ENCODE data around the gene B3GNT5.
A peak's percentile ranks its signal among the peaks of the same experiment; 100 is the strongest.

Gene B3GNT5

DNA sequence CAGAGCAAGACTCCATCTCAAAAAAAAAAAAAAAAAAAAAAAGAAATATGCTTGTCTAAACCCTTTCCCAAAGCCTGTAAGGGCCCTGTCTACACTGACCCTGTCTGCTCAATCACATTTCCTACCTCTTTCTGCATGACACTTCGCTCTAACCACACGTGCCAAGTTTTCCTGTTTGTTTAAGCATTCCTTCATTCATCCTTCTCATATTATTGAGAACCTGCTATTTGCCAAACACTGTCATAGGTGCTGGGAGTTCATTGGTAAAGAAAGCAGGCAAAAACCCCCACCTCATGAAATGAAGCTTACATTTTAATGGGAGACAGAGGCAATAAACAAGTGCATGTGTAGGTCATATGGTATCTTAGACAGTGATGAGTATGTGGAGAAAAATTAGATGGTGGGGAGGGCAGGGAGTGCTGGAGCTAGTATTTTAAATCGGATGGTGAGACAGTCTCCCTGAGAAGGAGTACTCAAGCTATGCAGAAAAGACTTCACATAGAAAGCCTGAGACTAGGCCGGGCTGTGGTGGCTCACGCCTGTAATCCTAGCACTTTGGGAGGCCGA lies 48.0 kb downstream of the B3GNT5 start:
- Mint-ChIP-seq H3K4me3 (no peak overlapping the region), H3K9me3 (no peaks in the 10 kb centered on the region), H3K27ac (no peak overlapping the region), H3K4me1 (ENCODE audit: low read depth) (peaks cover 8% of the 10 kb centered on the region), H3K27me3 (ENCODE audit: low read depth) (no peaks in the 10 kb centered on the region), H3K36me3 (ENCODE audit: low read depth) (peaks cover 9% of the 10 kb centered on the region)
- no peak for DNase-seq (ENCODE audit: low spot score)

DNA sequence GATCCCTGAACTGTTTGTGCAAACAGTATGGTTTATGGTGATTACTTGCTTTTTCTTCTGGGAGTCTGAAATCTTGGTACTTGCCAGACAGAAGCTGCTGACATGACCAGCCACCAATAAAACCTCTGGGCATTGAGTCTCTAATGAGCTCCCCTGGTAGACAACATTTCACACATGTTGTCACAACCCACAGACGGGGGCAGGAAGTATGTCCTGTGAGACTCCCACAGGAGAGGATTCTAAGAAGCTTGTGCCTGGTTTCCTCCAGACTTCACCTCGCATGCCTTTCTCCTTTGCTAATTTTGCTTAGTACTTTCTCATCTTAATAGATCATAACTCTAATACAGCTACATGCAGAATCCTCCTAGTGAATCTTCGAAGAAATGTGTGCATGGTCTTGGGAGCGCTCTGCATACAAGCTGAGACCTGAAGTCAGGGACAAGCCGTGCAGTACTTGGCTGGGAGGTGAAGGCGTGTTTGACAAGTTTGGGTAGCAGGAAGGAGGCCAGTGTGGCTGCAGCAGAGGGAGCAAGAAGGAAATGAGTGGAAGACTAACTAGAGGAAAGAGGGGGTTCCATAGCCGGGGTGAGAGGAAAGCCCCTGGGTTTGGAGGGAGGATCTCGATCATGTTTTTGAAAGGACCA lies 49.0 kb downstream of the B3GNT5 start:
- H3K27ac Mint-ChIP-seq: no peak overlapping the region
- H3K4me3 Mint-ChIP-seq: peak overlapping the region; percentile 0
- H3K27me3 Mint-ChIP-seq (ENCODE audit: low read depth): no peaks in the 10 kb centered on the region
- no peak for DNase-seq (ENCODE audit: low spot score)
- no peaks in the 10 kb centered on the region for H3K9me3 Mint-ChIP-seq
- H3K36me3 Mint-ChIP-seq (ENCODE audit: low read depth): peaks cover 3% of the 10 kb centered on the region
- peaks cover 18% of the 10 kb centered on the region for H3K4me1 Mint-ChIP-seq (ENCODE audit: low read depth)

DNA sequence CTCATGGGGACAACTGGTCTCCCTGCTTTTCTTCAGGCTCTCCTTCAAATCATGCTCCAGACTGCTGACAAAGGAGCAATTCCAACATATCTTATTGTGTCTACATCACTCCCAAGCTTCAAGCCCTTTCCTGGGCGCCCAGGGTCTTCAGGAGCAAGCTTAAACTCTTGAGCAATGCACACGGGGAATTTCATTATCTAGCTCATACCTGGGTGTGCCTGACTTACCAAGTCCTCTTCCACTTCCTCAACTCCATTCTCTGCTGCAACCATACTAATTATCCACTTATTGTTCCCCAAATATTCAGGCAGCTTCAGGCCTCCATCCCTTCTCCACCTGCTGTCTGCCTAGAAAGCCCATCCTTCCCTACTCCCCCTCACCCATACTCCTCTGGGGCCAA lies 50.6 kb downstream of the B3GNT5 start:
- peaks cover 4% of the 10 kb centered on the region for H3K36me3 Mint-ChIP-seq (ENCODE audit: low read depth)
- H3K4me3 Mint-ChIP-seq: no peak overlapping the region
- no peak overlapping the region for H3K27ac Mint-ChIP-seq

DNA sequence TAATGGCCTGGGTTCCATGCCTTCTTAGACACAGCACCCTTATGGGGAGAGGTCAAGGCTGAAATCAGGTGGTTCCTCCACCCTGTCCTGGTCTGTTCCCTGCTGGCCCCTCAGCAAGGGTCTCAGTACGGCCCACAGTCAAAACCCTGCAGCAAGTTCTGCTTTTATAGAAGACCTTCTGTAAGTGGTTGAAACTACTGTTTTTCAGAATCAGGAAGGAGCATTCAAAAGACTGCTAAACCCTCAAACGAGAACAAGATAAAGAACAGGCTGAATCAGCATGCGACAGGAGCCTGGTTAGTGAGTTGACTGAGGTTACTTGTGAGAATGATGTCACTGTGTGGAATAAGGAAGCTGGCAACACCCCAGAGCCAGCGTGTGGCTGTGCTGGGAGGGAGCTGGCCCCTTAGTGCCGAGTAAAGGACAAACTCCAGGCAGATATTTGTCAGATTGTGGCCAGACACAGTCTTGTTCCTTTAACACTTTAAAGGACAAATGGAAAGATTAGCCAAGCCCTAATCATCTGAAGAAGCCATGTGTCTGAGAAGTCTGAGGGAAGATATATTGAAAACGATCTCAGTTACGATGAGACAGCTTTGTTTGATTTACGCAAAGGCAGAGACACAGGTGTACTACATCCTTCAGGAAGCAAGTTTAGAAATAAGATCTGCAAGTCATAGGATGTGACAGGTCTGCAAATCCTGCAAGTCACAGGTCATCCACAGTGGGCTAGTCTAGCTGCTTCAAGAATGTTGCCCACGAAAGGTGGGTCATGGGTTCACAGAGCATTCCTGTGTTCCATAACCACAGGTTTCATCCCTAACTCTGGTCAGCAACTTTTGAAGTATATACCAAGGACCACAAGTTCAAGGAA lies 54.0 kb downstream of the B3GNT5 start:
- H3K27ac Mint-ChIP-seq: peak overlapping the region; percentile 79
- no peaks in the 10 kb centered on the region for H3K9me3 Mint-ChIP-seq
- H3K4me1 Mint-ChIP-seq (ENCODE audit: low read depth): peaks cover 25% of the 10 kb centered on the region
- peak; percentile 70 for DNase-seq (ENCODE audit: low spot score)
- no peaks in the 10 kb centered on the region for H3K27me3 Mint-ChIP-seq (ENCODE audit: low read depth)
- H3K36me3 Mint-ChIP-seq (ENCODE audit: low read depth): peaks cover 5% of the 10 kb centered on the region
- H3K4me3 Mint-ChIP-seq: peak overlapping the region; percentile 61

More for the DNA sequence above, 50.6 kb downstream of the B3GNT5 start:
- Mint-ChIP-seq H3K4me1 (ENCODE audit: low read depth) (peaks cover 28% of the 10 kb centered on the region), H3K9me3 (no peaks in the 10 kb centered on the region), H3K27me3 (ENCODE audit: low read depth) (no peaks in the 10 kb centered on the region)
- DNase-seq (ENCODE audit: low spot score): no peak

DNA sequence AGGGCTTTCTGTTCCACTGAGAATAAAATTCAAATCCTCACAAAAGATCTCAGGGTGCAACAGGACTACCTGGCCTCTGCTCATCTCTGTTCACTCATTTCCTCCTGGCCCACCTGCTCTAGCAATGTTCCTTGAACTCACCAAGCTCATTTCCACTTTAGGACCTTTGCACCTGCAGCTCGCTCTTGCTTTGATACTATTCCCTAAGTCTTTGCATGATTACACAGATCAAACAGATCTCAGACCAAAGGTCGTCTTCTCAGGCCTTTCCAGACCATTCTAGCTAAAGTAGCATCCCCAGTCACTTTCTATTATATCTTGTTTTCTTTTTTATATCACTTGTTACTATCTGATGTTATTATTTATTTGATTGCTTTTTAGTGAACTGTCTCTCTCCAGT lies 54.7 kb downstream of the B3GNT5 start:
- H3K27ac Mint-ChIP-seq: peak overlapping the region; percentile 33
- no peaks in the 10 kb centered on the region for H3K9me3 Mint-ChIP-seq
- H3K27me3 Mint-ChIP-seq (ENCODE audit: low read depth): no peaks in the 10 kb centered on the region
- DNase-seq (ENCODE audit: low spot score): no peak
- H3K4me1 Mint-ChIP-seq (ENCODE audit: low read depth): peaks cover 21% of the 10 kb centered on the region
- no peak overlapping the region for H3K4me3 Mint-ChIP-seq
- H3K36me3 Mint-ChIP-seq (ENCODE audit: low read depth): peaks cover 5% of the 10 kb centered on the region

DNA sequence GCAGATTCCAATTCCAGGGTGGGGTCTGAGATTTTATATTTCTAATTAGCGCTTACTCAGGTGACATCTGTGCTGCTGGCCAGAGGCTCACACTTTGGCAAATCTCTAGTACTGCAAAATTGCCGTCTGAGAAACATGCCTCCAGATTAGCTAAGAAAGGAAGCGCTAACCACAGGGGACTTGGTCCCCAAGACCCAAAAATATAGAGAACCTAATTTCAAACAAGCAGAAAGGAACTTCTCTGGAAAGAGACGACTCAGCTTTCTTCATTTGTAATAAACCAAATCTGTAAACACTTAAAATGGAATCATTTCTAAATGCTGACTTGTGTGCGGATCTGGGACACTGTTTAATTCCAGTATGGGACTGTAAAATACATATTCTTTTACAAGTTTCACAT lies 55.7 kb downstream of the B3GNT5 start:
- H3K9me3 Mint-ChIP-seq: no peaks in the 10 kb centered on the region
- H3K27ac Mint-ChIP-seq: no peak overlapping the region
- peaks cover 21% of the 10 kb centered on the region for H3K4me1 Mint-ChIP-seq (ENCODE audit: low read depth)
- no peaks in the 10 kb centered on the region for H3K27me3 Mint-ChIP-seq (ENCODE audit: low read depth)
- no peak for DNase-seq (ENCODE audit: low spot score)
- H3K4me3 Mint-ChIP-seq: no peak overlapping the region
- H3K36me3 Mint-ChIP-seq (ENCODE audit: low read depth): peaks cover 5% of the 10 kb centered on the region

DNA sequence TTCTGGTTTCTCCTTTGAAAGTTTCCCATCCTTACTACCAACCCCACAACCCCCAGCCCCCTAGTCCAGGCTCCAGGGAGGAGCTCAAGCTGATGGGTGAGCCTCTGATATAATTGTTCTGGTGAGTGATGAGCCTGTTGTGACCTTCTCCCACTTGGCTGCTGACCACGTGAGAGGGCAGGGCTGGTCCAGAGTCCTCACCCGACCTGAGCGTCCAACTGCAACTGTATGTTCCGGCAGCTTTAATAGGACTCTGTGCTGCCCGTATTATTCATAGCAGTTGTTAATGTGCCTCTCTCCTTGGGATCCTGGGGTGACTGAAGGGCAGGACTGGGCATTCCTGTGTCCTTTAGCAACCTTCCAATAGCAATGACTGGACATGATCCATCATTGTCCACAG lies 56.2 kb downstream of the B3GNT5 start:
- no peak overlapping the region for H3K27ac Mint-ChIP-seq
- no peaks in the 10 kb centered on the region for H3K27me3 Mint-ChIP-seq (ENCODE audit: low read depth)
- H3K36me3 Mint-ChIP-seq (ENCODE audit: low read depth): peaks cover 5% of the 10 kb centered on the region
- H3K4me3 Mint-ChIP-seq: no peak overlapping the region
- peaks cover 21% of the 10 kb centered on the region for H3K4me1 Mint-ChIP-seq (ENCODE audit: low read depth)
- no peaks in the 10 kb centered on the region for H3K9me3 Mint-ChIP-seq
- no peak for DNase-seq (ENCODE audit: low spot score)

DNA sequence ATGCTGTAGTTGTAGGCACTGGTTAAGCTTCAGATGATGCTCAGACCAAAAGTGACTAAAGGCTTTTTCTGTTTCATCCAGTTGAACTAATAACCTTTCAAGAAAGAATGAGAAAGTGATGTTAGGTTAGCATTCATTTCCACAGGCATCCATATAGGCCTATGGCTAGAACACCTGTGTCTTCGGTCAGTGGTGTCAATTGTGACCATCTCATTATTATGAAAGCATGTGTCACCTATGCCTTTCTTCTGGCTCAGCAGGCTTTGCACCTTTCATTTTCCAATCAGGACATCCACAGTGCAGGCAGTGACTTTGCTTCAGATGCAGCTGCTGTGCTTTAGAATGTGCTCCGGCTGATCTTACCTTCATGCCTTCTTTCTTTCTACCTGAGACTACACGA lies 57.9 kb downstream of the B3GNT5 start:
- Mint-ChIP-seq H3K4me1 (ENCODE audit: low read depth) (peaks cover 21% of the 10 kb centered on the region), H3K27me3 (ENCODE audit: low read depth) (no peaks in the 10 kb centered on the region), H3K9me3 (no peaks in the 10 kb centered on the region), H3K27ac (no peak overlapping the region), H3K36me3 (ENCODE audit: low read depth) (peaks cover 5% of the 10 kb centered on the region), H3K4me3 (no peak overlapping the region)
- no peak for DNase-seq (ENCODE audit: low spot score)

DNA sequence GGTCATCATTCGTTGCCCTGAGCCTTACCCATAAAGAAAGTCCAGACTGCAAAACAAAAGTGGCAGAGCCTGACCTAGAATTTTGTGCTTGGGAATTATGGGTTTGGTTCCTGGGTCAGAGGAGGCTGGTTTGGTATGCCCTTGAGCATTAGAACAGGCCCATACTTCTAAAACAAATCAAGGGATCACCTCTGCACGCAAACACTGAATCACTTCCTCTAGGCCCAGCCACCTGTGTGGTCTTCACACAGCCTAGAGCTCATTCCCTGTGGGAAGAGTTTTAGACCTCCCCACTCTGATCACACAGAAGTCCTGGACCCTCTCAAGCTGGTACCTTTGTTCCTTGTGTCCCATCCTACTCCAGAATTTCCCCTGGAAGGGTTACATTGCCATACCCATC lies 59.4 kb downstream of the B3GNT5 start:
- Mint-ChIP-seq H3K27me3 (ENCODE audit: low read depth) (no peaks in the 10 kb centered on the region), H3K36me3 (ENCODE audit: low read depth) (peaks cover 5% of the 10 kb centered on the region), H3K4me3 (no peak overlapping the region), H3K9me3 (no peaks in the 10 kb centered on the region), H3K4me1 (ENCODE audit: low read depth) (peaks cover 6% of the 10 kb centered on the region), H3K27ac (no peak overlapping the region)
- no peak for DNase-seq (ENCODE audit: low spot score)

DNA sequence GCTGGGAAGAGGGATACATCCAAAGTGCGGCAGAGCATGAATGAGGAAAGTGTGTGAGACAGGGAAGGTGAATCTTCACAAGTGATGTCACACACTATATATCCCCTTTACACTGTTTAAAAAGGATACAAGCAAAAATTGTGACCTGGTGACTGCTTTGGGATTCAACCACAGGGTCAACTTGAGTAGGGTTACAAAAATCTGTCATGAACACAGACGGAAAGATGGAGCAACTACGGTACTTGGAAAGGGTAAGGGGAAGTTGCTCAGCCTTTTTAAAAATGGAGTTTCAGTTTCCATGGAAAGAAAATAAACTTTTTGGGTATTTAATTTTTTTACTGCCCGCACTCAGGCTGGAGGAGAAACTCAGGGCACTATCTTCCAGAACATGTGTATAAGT lies 60.3 kb downstream of the B3GNT5 start:
- Mint-ChIP-seq H3K27me3 (ENCODE audit: low read depth) (no peaks in the 10 kb centered on the region), H3K4me3 (no peak overlapping the region), H3K4me1 (ENCODE audit: low read depth) (no peaks in the 10 kb centered on the region)

DNA sequence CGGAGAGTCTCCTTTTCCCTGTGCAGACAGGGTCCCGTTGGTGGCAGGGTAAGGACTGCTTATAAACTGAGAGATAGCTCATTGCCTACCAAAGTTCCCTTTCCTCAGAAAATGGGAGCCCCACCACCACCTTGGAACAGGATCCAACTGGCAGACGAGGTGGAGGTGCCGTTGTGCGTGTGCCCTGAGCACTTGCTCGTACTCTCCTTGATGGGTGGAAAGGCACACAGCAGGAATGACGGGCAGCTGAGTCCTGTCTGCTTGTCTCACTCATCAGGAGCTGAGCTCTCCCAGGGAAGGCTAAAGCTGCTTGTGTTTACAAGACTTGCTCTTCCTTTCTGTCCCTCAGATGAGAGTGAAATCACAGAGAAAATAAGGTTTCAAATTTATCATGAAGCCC lies 60.7 kb downstream of the B3GNT5 start:
- no peaks in the 10 kb centered on the region for H3K9me3 Mint-ChIP-seq
- H3K36me3 Mint-ChIP-seq (ENCODE audit: low read depth): peaks cover 3% of the 10 kb centered on the region
- DNase-seq (ENCODE audit: low spot score): no peak
- peaks cover 1% of the 10 kb centered on the region for H3K4me1 Mint-ChIP-seq (ENCODE audit: low read depth)
- H3K4me3 Mint-ChIP-seq: no peak overlapping the region
- no peaks in the 10 kb centered on the region for H3K27me3 Mint-ChIP-seq (ENCODE audit: low read depth)
- no peak overlapping the region for H3K27ac Mint-ChIP-seq

More for the DNA sequence above, 60.3 kb downstream of the B3GNT5 start:
- Mint-ChIP-seq H3K36me3 (ENCODE audit: low read depth) (peaks cover 3% of the 10 kb centered on the region), H3K9me3 (no peaks in the 10 kb centered on the region), H3K27ac (no peak overlapping the region)
- no peak for DNase-seq (ENCODE audit: low spot score)

DNA sequence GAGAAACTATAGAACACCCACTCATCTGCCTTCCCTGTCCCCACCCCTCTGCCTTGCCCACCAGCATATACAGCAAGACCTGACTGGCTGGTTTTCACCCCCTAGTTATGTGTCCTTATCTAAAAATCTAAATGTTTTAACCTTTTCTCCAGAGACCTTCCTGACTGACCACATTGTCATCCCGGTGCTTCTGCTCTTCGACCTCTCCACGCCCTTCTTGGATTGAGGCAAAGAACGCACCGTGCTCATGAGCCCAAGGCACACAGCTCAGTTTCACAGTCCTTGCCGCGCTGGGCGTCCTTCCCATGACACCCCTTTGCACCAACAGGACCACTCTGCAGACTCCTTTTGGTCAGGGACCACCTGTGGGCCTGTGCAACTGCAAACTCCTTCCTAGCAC lies 62.7 kb downstream of the B3GNT5 start:
- no peak for DNase-seq (ENCODE audit: low spot score)
- no peaks in the 10 kb centered on the region for H3K36me3 Mint-ChIP-seq (ENCODE audit: low read depth)
- no peaks in the 10 kb centered on the region for H3K9me3 Mint-ChIP-seq
- no peak overlapping the region for H3K4me3 Mint-ChIP-seq
- H3K27me3 Mint-ChIP-seq (ENCODE audit: low read depth): no peaks in the 10 kb centered on the region
- H3K27ac Mint-ChIP-seq: no peak overlapping the region
- H3K4me1 Mint-ChIP-seq (ENCODE audit: low read depth): peaks cover 13% of the 10 kb centered on the region

DNA sequence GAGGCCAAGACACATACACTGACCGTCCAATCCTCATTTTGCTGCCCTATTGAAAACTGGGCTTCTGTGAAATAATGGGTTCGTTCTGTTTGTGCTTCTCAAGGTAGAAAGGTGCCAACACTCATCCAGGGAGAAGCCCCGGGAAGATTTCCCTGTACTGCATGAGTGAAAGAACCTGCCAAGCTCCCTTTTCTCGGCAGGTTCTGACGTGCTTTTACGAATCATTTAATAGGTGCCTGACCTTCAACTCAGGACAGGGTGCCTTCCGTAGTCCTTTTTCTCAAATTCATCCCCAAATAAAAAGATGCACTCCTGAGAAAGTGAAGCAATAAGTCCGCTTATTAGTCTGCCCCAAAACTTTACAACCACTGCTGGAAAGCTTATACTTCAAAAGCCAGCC lies 64.2 kb downstream of the B3GNT5 start:
- H3K36me3 Mint-ChIP-seq (ENCODE audit: low read depth): no peaks in the 10 kb centered on the region
- no peak overlapping the region for H3K4me3 Mint-ChIP-seq
- peaks cover 13% of the 10 kb centered on the region for H3K4me1 Mint-ChIP-seq (ENCODE audit: low read depth)
- H3K27me3 Mint-ChIP-seq (ENCODE audit: low read depth): no peaks in the 10 kb centered on the region
- H3K27ac Mint-ChIP-seq: no peak overlapping the region
- no peak for DNase-seq (ENCODE audit: low spot score)
- H3K9me3 Mint-ChIP-seq: no peaks in the 10 kb centered on the region

All from T-helper 2 cell treated with Interferon-gamma antibody and Interleukin-4, amounts not matched to agents 5 μg/mL and 100 μg/mL, for 36 hours (primary cell).